Forelimb muscle (tissue), 1 donor: ENCODE data around the gene THAP7. TPM values are rescaled to one million over a fixed set of nuclear protein-coding genes. Genes with fewer than 3 reads are reported as not detected.
"Not testable (repeated sequence)": the region's sequence is repeated elsewhere in the genome, so short reads cannot be mapped to it uniquely, and the experiment has no call there.

ENCODE experiments used
- DNase-seq: peaks from one replicate; pipeline ENCODE4 v3.0.0-alpha.2; 2013; ENCODE audit warnings: low read depth
- polyA plus RNA-seq: library from polyadenylated mRNA; unstranded; fragments of 120-200 nt; gene quantifications from one replicate; pipeline ENCODE4 v1.2.1, GENCODE V29; 2013; ENCODE audit not compliant: insufficient read length

The THAP7 gene
- polyA plus RNA-seq, 1 donor = 15.5 TPM

DNA sequence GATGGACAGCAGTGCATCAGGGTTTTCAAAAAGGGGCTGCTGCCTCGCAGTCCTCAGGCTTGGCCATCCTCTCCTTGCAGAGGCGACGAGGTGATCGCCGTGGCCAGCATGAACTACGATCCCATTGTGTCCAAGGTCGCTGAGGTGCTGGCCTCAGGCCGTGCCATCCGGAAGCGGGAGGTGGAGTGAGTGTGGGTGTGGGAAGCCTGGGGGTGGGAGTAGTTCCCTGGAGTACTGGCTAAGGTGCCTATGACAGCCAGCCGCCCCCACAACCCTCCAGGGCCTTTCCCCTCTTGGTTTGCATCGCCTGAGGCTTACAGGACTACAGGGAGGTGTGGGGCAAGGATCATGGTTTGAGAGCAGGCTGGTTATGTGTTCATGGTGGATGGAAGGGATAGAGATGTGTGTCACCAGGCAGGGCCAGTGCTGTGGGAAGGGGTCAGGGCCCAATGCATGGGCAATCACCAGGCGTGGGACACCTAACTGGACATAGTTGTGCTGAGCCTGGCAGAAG is 21.9 kb downstream of the THAP7 start:
- no peak for DNase-seq

DNA sequence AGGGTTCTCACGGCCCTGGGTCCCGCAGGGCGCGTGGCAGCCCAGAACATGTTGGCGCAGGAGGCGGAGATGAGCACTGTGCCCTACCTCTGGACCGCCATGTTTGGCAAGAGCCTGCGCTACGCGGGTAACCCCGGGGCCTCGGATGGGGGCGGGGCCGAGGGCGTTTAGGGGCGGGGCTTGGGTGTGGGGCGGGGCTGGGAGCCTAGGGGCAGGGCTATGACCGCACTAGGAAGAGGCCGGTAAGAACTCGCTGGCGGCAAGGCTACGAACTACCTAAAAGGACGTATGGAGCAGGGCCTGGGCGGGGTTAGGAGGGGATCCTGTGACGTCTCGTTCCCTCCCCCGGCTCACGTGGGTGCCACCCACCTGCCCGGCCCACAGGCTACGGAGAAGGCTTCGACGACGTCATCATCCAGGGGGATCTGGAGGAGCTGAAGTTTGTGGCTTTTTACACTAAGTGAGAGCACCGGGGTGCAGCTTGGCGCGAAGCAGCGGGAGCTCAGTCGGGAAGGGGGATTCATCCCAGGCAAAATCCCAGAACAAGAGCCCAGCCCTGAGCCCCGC is 22.6 kb downstream of the THAP7 start:
- no peak for DNase-seq

DNA sequence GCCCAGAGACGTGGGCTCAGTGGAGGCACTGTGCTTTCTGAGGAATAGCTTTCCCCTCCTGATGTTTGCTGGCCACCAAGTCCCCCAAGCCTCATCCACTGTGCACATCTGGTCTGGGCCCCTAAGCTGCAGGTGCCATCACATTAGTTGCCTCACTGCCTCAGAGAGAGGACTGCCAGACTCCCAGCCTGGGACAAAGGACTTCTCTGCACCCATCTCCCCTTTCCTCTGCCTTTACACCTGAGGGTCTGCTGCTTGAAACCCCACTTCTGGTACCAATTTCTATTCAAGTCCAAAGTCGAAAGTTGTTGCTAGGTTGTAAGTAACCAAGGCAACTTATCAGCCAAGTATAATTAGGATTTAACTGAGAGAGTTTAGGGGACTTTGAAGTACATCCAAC is 23.5 kb downstream of the THAP7 start:
- no peak for DNase-seq

DNA sequence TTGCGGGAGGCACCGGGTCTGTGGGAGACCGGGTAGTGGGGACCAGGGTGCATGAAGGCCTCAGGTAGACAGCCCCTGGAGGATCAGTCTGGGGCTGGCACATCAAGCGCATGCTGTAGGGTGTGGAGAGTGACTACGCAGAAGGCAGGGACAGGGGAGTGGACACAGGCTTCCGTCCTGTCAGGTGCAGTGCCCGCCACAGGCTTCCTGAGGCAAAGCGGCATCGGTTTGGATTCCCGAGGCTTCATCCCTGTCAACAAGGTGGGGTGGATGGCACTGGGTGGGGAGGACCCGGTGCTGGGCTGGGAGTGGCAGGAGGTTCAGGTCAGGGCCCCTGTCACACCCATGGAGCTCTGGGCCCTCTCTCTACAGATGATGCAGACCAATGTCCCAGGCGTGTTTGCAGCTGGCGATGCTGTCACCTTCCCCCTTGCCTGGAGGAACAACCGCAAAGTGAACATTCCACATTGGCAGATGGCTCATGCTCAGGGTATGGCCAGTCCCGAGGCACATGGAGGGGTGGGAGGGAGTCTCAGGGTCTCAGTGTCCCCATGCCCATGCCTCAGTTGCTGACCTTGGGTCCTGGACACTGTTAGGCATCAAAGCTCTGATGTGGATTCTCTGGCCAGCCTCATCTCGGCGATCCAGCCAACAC is 24.3 kb downstream of the THAP7 start:
- no peak for DNase-seq

DNA sequence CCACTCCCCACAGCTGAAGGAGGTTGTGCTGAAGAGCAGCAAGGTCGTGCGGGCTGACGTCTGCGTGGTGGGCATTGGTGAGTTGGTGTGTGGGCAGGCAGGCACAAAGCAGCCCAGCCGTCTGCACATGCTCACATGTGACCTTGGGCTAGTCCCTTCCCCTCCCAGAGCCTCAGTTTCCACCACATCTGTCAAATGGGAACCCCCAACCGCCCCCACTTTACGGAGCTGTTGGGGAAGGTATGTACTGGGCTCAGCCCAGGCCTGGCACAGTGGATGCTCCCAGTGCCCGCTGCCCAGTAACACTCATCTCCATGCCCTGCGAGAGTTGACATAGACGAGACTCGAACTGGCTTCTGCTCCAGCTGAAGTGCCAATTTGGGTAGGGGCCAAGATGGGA is 24.9 kb downstream of the THAP7 start:
- DNase-seq = no peak

DNA sequence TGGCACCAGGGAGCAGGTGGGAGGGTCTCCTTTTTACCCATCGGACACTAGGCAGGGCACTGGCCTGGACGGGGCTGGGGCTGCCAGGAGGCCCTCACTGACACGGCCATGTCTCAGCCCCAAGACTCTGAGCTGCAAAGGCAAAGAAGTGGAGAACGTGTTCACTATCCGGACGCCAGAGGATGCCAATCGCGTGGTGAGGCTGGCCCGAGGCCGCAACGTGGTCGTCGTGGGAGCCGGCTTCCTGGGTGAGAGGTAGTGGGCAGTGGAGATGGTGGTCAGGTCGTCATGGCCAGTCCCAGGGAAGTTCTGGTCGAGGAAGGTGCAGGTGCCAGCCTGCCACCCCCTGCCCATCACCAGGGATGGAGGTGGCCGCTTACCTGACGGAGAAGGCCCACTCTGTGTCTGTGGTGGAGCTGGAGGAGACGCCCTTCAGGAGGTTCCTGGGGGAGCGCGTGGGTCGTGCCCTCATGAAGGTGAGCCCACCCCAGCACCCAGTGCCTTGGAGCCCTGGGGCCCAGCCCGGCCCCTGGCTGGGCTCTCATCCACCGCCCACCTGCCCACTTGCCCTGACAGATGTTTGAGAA is 25.5 kb downstream of the THAP7 start:
- no peak for DNase-seq

DNA sequence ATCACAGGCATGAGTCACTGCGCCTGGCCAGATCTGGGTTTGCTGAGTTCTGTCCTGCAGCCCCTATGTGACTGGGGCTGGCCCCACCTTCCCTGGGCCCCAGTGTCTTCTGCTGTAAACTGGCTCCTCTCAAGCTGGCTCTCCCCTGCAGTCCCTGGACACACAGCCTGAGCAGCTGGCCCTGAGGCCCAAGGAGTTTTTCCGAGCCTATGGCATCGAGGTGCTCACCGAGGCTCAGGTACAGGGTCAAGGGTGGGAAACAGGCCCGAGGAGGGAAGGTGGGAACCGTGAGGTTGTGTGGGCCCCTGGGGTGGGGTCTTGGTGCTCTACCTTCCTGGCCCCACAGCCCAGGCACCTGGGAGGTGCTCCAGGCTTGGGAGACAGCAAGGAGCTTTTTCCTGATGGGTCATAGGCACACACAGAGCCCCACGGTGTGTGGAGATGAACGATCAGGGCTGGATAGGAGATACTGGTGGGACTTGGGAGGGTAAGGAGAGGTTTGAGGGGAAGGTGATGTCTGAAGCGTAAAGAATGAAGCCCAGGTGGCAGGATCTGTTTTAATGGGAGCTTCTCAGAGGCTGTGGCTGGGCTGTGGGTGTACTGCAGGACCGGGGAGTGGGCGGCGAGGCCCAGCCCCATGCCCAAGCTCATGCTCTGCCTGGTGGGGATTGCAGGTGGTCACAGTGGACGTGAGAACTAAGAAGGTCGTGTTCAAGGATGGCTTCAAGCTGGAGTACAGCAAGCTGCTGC is 26.2 kb downstream of the THAP7 start:
- no peak for DNase-seq

DNA sequence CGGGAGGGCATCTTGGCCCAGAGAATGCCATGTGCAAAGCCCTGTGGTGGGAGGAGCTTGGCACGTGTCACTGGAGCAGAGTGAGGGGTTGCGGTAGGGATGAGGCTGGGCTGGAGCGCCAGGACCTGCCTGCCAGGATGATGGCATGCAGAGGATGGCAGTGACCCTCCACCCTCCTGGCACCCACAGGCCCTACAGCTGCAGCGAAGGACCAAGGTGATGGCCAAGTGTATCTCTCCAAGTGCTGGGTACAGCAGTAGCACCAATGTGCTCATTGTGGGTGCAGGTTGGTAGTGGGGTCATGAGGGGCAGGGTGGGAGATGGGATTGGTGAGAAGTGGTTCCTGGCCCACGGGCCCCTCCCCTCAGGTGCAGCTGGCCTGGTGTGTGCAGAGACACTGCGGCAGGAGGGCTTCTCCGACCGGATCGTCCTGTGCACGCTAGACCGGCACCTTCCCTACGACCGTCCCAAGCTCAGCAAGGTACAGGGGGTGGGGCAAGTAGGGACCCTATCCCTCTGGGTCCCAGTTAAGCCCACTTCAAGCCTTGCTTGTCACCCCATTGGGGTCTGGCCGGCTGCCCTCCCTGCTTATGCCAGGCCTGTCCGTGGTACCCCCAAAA is 27.5 kb downstream of the THAP7 start:
- DNase-seq = no peak

DNA sequence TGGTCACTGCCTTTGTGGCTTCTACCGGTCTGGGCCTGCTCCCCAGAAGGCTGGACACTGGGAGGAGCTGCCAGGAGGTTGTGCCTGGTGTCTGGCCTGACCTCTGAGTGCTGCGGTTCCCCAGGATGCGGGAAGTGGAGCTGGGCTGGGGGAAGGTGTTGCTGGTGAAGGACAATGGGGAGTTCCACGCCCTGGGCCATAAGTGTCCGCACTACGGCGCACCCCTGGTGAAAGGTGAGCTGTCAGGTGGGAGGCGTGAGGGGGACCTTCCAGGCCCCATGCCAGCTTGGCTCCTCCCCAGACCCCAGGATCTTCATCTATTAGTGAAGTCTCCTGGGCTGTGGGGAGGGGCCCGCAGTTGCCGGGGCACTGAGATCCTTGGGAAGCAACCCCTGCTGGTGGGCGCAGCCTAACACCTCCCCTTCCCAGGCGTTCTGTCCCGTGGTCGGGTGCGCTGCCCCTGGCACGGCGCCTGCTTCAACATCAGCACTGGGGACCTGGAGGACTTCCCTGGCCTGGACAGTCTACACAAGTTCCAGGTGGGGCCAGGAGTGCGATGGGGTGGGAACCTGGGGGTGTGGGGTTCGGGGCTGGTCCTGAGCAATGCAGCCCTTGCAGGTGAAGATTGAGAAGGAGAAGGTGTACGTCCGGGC is 28.2 kb downstream of the THAP7 start:
- DNase-seq = no peak

DNA sequence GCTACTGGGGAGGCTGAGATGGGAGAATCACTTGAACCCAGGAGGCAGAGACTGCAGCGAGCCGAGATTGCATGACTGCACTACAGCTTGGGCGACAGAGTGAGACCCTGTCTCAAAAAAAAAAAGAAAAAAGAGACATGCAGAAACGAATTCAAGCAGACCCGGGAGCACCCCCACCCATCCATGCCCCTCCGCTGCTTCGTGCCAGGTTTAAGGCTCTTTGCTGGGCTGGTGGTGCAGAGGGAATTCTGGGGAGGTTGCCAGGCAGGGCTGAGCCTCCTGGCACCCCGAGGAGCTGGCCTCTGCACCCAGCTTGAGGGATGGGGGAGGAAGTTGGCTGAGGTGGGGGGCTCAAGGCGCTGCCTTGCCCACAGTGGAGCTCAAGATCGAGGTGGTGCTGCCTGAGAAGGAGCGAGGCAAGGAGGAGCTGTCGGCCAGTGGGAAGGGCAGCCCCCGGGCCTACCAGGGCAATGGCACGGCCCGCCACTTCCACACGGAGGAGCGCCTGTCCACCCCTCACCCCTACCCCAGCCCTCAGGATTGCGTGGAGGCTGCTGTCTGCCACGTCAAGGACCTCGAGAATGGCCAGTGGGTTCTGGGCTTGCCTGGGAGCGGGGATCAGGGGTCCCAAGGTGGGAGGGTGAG is 28.9 kb downstream of the THAP7 start:
- no peak for DNase-seq

DNA sequence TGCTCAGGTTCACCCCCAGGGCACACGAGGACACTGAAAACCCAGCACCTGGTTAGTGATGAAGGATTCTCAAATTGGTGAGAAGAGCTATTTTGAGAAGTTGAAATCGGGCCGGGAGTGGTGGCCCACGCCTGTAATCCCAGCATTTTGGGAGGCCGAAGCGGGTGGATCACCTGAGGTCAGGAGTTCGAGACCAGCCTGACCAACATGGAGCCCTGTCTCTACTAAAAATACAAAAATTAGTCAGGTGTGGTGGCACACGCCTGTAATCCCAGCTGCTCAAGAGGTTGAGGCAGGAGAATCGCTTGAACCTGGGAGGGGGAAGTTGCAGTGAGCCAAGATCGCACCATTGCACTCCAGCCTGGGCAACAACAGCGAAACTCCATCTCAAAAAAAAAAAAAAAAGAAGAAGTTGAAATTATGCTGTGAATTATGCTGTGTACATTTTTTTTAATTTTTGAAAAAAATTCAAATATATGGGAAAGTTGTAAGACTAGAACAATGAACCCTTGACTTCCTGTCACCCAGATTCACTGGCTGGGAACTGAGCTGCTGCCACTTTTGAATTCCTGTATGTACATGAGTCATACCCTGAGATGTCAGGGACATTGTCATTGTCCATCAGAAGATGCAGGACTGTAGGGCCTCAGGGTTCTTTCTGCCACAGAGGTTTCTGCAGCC is 29.8 kb downstream of the THAP7 start:
- not testable (repeated sequence) for DNase-seq

DNA sequence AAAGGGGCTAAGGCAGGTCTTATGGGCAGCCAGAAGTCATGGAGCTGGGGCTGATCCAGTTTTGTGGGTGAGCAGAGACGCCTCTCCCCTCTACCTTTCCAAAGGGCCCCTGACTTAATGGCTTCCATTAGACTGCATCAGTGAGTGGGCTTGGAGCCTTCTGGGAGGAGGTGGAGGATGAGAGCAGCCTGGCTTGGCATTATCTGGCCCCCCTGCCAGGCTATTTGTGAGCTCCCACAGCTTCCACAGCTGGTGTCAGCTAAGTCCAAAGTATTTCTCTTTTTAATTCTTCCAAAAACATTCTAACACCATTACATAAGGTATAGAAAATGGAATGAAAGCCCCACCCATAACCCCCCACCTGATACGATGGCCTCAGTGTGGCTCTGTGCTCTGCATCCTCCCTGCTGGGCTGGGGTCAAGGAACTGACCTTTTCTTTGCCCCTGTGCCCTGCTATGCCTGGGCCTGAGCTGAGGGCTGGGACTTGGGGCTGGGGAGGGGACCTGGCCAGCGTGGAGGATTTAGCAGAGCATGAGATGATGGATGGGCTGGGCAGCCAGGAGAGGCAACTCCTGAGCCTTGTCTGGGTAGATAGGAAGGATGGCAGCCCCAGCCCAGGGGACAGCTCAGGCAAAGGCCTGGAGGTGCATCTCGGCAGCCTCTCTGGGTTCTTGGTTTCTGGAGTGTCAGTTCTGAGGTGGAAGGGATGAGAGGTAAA is 30.8 kb downstream of the THAP7 start:
- no peak for DNase-seq

DNA sequence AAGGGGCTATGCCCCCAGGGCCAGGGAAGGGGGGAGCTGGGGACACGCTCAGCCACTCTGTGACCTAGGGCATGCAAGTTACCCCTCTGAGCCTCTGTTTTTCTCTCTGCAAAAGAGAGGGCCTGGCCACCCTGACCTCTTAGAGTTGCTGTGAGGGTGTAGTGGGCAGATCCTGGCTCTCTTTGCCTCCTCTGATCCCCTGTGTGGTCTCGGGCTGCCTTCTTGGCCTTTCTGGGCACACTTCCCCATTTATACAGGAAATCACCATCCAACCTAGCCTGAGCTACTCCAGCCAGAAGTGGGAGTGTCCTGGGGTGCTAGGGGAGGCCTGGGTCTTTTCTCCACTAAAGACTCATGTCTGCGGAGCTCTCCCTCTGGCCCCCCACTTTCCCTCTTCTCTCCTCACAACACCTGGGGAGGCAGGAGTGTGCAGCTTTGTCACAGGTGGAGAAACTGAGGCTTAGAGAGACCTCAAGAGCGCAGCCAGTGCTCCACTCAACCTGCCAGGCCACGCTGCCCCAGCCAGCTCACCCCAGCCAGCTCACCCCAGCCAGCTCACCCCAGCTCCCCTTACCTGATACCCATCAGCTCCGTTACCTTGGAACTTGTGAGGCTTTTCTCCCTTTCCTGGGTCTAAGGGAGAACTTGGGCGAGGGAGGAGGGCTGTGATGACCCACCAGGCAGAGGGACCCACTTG is 33.5 kb downstream of the THAP7 start:
- no peak for DNase-seq

DNA sequence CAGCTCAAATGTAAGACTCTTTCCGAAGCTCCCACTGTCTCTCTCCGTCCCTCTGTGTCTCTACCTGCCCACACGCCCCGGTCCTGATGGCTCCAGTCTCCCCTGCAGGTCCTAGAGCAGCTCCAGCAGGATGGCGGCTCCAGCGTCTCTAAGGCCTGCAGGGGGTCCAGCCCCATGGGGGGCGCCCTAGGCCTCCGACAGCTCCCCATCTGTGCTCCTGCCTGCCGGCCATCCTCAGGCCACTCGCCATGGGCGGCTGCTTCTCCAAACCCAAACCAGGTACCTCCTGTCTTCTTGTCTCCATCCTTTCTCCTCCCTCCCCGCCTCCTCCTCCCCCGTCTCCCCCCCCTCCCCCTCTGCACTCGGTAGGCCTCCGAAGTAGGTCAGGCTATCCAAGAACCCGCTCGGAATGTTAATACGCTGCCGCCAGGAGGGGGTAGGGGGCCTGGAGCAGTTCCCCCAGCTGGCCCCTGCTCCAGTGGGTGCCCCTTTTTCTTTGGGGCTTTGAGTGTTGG is 34.2 kb downstream of the THAP7 start:
- no peak for DNase-seq

DNA sequence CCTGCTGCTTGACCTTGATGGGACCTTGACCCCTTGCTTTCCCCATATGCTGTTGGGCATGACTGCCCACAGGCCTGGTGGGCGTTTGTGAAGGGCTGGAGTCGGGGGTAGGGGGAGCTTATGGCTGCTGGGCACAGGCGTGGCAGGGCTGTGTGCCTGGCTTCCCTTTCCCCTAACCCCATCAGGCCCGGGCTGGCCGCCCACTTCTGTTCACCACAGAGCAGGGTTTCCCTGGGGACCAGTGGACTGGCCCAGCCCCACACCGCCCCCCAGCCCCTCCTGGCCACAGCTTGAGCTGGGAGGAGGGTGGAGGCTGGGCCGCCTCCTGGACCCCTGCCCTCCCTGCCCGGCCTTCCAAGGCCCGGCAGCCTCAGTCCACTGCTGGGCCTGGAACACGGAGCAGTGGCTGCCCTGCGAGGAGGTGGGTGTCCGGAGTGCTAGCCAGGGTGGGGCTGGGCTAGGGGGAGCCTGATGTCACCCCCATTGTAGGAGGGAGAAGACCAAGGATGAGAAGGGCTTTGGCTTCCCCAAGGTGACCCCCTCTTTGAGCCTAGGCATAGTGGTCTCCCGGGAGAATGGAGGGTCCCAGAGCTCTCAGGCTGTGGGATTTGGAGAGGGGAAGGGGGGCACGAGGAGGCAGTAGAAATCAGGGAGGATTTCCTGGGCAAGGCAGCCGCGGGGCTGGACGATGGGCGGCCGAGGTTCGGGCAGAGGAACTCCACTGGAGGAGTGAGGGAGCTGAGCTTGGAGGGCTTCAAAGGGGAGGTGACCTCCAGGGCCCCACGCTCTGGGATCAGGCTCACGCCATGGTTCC is 34.8 kb downstream of the THAP7 start, which contains the start of gene AIFM3:
Gene AIFM3, plus strand, starts transcription at position 373 of the 814 bp plus-strand sequence. CDS start 690 bp downstream, outside the sequence.
- no peak for DNase-seq

DNA sequence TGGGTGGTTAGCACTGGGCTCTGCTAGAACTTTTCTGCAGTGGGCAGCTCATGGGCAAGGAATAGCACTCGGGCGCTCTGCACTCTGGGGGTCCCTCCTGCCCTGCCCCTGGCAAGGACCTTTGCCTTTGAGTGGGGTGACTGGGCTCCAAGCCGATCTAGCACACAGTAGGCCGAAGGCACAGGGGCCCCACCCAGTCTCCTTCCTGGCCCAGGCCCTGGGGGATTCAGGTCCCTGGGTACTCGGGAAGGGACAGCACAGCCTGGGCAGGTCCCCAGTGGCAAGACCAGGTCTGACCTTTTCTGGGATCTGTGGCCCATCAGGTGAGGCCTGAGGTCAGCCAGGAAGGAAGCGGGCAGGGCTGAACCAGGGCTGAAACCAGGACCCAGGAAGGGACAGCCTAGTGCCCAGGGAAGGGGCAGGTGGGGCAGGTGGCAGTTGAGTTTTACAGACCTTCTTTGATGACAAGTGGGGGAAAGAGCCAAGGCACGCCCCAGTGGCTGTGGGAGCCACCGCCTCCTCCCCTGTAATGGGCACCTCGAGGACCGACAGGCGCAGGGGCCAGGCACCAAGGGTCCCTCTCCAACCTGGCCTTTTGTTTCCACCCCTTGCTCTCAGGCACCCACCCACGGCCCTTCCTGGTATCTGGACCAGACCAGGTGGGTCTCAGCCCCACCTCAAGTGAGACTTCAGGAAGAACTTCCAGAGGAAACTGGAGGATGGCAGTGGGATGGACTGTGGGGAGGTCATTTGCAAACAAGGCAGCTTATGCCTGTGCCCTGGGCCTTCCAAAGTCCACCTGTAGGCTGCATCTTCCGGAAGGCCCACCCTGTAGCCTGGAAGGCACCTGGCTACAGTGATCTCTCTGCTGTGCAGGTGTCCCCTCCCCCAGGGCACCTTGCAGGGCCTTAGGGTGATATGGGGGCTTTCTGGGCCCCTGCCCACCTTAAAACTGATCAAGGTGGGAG is 35.7 kb downstream of the THAP7 start:
- DNase-seq = no peak
